Measurements from ENCODE around the gene REG3G. TPM values are rescaled to one million over a fixed set of nuclear protein-coding genes. Genes with fewer than 3 reads are reported as not detected.

Gene REG3G
- total and polyA plus RNA-seq, 4 donors: 0.13 to 0.96 (median 0.54) TPM

- no peaks in the 10 kb centered on the region for H3K9me3 ChIP-seq (ENCODE audit: control insufficient read depth, low read length)
- WGBS, 2 donors: 51 to 56% methylated on average over 2 of the region's 2 CpGs
- no peak for DNase-seq
Observed at GRCh38 chr2:78989051-78989450, 36.5 kb upstream of the REG3G start.

GRCh38 chr2:78992451-78992806 lies 33.1 kb upstream of the REG3G start:
- DNase-seq (no peak), ATAC-seq (ENCODE audit: low FRiP score) (no peak)
- Histone ChIP-seq H3K4me1 (ENCODE audit: control insufficient read depth in 1 of 2, insufficient read depth in 2 of 2, low read length in 2 of 2) (no peaks in the 10 kb centered on the region), H3K36me3 (ENCODE audit: control insufficient read depth in 1 of 2, insufficient read depth in 2 of 2, low read length in 1 of 2) (no peaks in the 10 kb centered on the region), H3K4me3 (ENCODE audit: low read length in 2 of 2) (no peak overlapping the region), H3K9me3 (ENCODE audit: control insufficient read depth, low read length) (no peaks in the 10 kb centered on the region), H3K27me3 (ENCODE audit: control insufficient read depth in 1 of 2, insufficient read depth in 2 of 2, low read length in 1 of 2) (peaks cover 0 to 2% of the 10 kb centered on the region in 2 donors), H3K27ac (ENCODE audit: low read depth in 1 of 2, low read length in 2 of 2) (no peak overlapping the region)
- WGBS, 2 donors: 17 to 21% methylated on average over 11 of the region's 11 CpGs
- intact Hi-C loops (cut with DNase I): no loop called here

More at GRCh38 chr2:78989051-78989450, 36.5 kb upstream of the REG3G start:
- Histone ChIP-seq H3K27ac (ENCODE audit: low read depth in 1 of 2, low read length in 2 of 2) (no peak overlapping the region), H3K4me3 (ENCODE audit: low read length in 2 of 2) (no peak overlapping the region), H3K27me3 (ENCODE audit: control insufficient read depth in 1 of 2, insufficient read depth in 2 of 2, low read length in 1 of 2) (no peaks in the 10 kb centered on the region), H3K36me3 (ENCODE audit: control insufficient read depth in 1 of 2, insufficient read depth in 2 of 2, low read length in 1 of 2) (no peaks in the 10 kb centered on the region), H3K4me1 (ENCODE audit: control insufficient read depth in 1 of 2, insufficient read depth in 2 of 2, low read length in 2 of 2) (no peaks in the 10 kb centered on the region)
- intact Hi-C loops (cut with DNase I): no loop called here
- no peak for ATAC-seq (ENCODE audit: low FRiP score)

GRCh38 chr2:78992807-78993517 lies 32.5 kb upstream of the REG3G start:
- peaks cover 0 to 2% of the 10 kb centered on the region in 2 donors for H3K27me3 ChIP-seq (ENCODE audit: control insufficient read depth in 1 of 2, insufficient read depth in 2 of 2, low read length in 1 of 2)
- 1 to 2% methylated on average over 44 to 45 of the region's 45 CpGs for WGBS, 2 donors
- ATAC-seq (ENCODE audit: low FRiP score) (no peak), DNase-seq (no peak)
- no peaks in the 10 kb centered on the region for H3K4me1 ChIP-seq (ENCODE audit: control insufficient read depth in 1 of 2, insufficient read depth in 2 of 2, low read length in 2 of 2)
- intact Hi-C loops (cut with DNase I): no loop called here
- H3K27ac ChIP-seq (ENCODE audit: low read depth in 1 of 2, low read length in 2 of 2): no peak overlapping the region
- H3K9me3 ChIP-seq (ENCODE audit: control insufficient read depth, low read length): no peaks in the 10 kb centered on the region
- no peaks in the 10 kb centered on the region for H3K36me3 ChIP-seq (ENCODE audit: control insufficient read depth in 1 of 2, insufficient read depth in 2 of 2, low read length in 1 of 2)
- no peak overlapping the region for H3K4me3 ChIP-seq (ENCODE audit: low read length in 2 of 2)

GRCh38 chr2:78993518-78994148 lies 31.9 kb upstream of the REG3G start:
- intact Hi-C loops (cut with DNase I): no loop called here
- Histone ChIP-seq H3K36me3 (ENCODE audit: control insufficient read depth in 1 of 2, insufficient read depth in 2 of 2, low read length in 1 of 2) (no peaks in the 10 kb centered on the region), H3K27me3 (ENCODE audit: control insufficient read depth in 1 of 2, insufficient read depth in 2 of 2, low read length in 1 of 2) (peaks cover 0 to 2% of the 10 kb centered on the region in 2 donors), H3K27ac (ENCODE audit: low read depth in 1 of 2, low read length in 2 of 2) (no peak overlapping the region), H3K4me1 (ENCODE audit: control insufficient read depth in 1 of 2, insufficient read depth in 2 of 2, low read length in 2 of 2) (no peaks in the 10 kb centered on the region), H3K4me3 (ENCODE audit: low read length in 2 of 2) (no peak overlapping the region), H3K9me3 (ENCODE audit: control insufficient read depth, low read length) (no peaks in the 10 kb centered on the region)
- WGBS, 2 donors: 20 to 29% methylated on average over 25 of the region's 25 CpGs
- DNase-seq: peak in 1 of 2 donors; percentile 40
- no peak for ATAC-seq (ENCODE audit: low FRiP score)

- DNase-seq (no peak), ATAC-seq (ENCODE audit: low FRiP score) (no peak)
- H3K36me3 ChIP-seq (ENCODE audit: control insufficient read depth in 1 of 2, insufficient read depth in 2 of 2, low read length in 1 of 2): no peaks in the 10 kb centered on the region
- no peaks in the 10 kb centered on the region for H3K4me1 ChIP-seq (ENCODE audit: control insufficient read depth in 1 of 2, insufficient read depth in 2 of 2, low read length in 2 of 2)
- H3K27ac ChIP-seq (ENCODE audit: low read depth in 1 of 2, low read length in 2 of 2): no peak overlapping the region
- no peaks in the 10 kb centered on the region for H3K9me3 ChIP-seq (ENCODE audit: control insufficient read depth, low read length)
- no peak overlapping the region for H3K4me3 ChIP-seq (ENCODE audit: low read length in 2 of 2)
- peaks cover 0 to 2% of the 10 kb centered on the region in 2 donors for H3K27me3 ChIP-seq (ENCODE audit: control insufficient read depth in 1 of 2, insufficient read depth in 2 of 2, low read length in 1 of 2)
- intact Hi-C loops (cut with DNase I): no loop called here
- 72 to 73% methylated on average over 1 of the region's 1 CpG for WGBS, 2 donors
Observed at GRCh38 chr2:78994789-78995188, 30.7 kb upstream of the REG3G start.

- no peaks in the 10 kb centered on the region for H3K36me3 ChIP-seq (ENCODE audit: control insufficient read depth in 1 of 2, insufficient read depth in 2 of 2, low read length in 1 of 2)
- H3K9me3 ChIP-seq (ENCODE audit: control insufficient read depth, low read length): no peaks in the 10 kb centered on the region
- ATAC-seq (ENCODE audit: low FRiP score) (peak; percentile 26), DNase-seq (no peak)
- no peaks in the 10 kb centered on the region for H3K4me1 ChIP-seq (ENCODE audit: control insufficient read depth in 1 of 2, insufficient read depth in 2 of 2, low read length in 2 of 2)
- H3K27me3 ChIP-seq (ENCODE audit: control insufficient read depth in 1 of 2, insufficient read depth in 2 of 2, low read length in 1 of 2): peaks cover 0 to 2% of the 10 kb centered on the region in 2 donors
- 48 to 51% methylated on average over 3 of the region's 3 CpGs for WGBS, 2 donors
- H3K27ac ChIP-seq (ENCODE audit: low read depth in 1 of 2, low read length in 2 of 2): no peak overlapping the region
- no peak overlapping the region for H3K4me3 ChIP-seq (ENCODE audit: low read length in 2 of 2)
- intact Hi-C loops (cut with DNase I): no loop called here
Observed at GRCh38 chr2:78999406-78999805, 26.1 kb upstream of the REG3G start.

GRCh38 chr2:79000008-79000576 lies 25.4 kb upstream of the REG3G start:
- WGBS, 2 donors: 54 to 71% methylated on average over 4 of the region's 4 CpGs

GRCh38 chr2:79001285-79001684 lies 24.2 kb upstream of the REG3G start:
- no peaks in the 10 kb centered on the region for H3K36me3 ChIP-seq (ENCODE audit: control insufficient read depth in 1 of 2, insufficient read depth in 2 of 2, low read length in 1 of 2)
- ATAC-seq (ENCODE audit: low FRiP score): no peak
- WGBS, 2 donors: 86 to 91% methylated on average over 1 of the region's 1 CpG
- H3K27ac ChIP-seq (ENCODE audit: low read depth in 1 of 2, low read length in 2 of 2): no peak overlapping the region
- no peaks in the 10 kb centered on the region for H3K27me3 ChIP-seq (ENCODE audit: control insufficient read depth in 1 of 2, insufficient read depth in 2 of 2, low read length in 1 of 2)
- no peaks in the 10 kb centered on the region for H3K9me3 ChIP-seq (ENCODE audit: control insufficient read depth, low read length)
- no peak for DNase-seq
- intact Hi-C loops (cut with DNase I): no loop called here
- no peak overlapping the region for H3K4me3 ChIP-seq (ENCODE audit: low read length in 2 of 2)
- no peaks in the 10 kb centered on the region for H3K4me1 ChIP-seq (ENCODE audit: control insufficient read depth in 1 of 2, insufficient read depth in 2 of 2, low read length in 2 of 2)

More at GRCh38 chr2:79000008-79000576, 25.4 kb upstream of the REG3G start:
- Histone ChIP-seq H3K4me1 (ENCODE audit: control insufficient read depth in 1 of 2, insufficient read depth in 2 of 2, low read length in 2 of 2) (no peaks in the 10 kb centered on the region), H3K4me3 (ENCODE audit: low read length in 2 of 2) (no peak overlapping the region), H3K27me3 (ENCODE audit: control insufficient read depth in 1 of 2, insufficient read depth in 2 of 2, low read length in 1 of 2) (no peaks in the 10 kb centered on the region), H3K36me3 (ENCODE audit: control insufficient read depth in 1 of 2, insufficient read depth in 2 of 2, low read length in 1 of 2) (no peaks in the 10 kb centered on the region), H3K27ac (ENCODE audit: low read depth in 1 of 2, low read length in 2 of 2) (no peak overlapping the region), H3K9me3 (ENCODE audit: control insufficient read depth, low read length) (no peaks in the 10 kb centered on the region)
- ATAC-seq (ENCODE audit: low FRiP score) (peak; percentile 12), DNase-seq (no peak)
- intact Hi-C loops (cut with DNase I): no loop called here

GRCh38 chr2:79004680-79005079 lies 20.8 kb upstream of the REG3G start:
- Histone ChIP-seq H3K9me3 (ENCODE audit: control insufficient read depth, low read length) (no peaks in the 10 kb centered on the region), H3K4me3 (ENCODE audit: low read length in 2 of 2) (no peak overlapping the region), H3K27ac (ENCODE audit: low read depth in 1 of 2, low read length in 2 of 2) (no peak overlapping the region), H3K4me1 (ENCODE audit: control insufficient read depth in 1 of 2, insufficient read depth in 2 of 2, low read length in 2 of 2) (no peaks in the 10 kb centered on the region), H3K27me3 (ENCODE audit: control insufficient read depth in 1 of 2, insufficient read depth in 2 of 2, low read length in 1 of 2) (no peaks in the 10 kb centered on the region), H3K36me3 (ENCODE audit: control insufficient read depth in 1 of 2, insufficient read depth in 2 of 2, low read length in 1 of 2) (no peaks in the 10 kb centered on the region)
- intact Hi-C loops (cut with DNase I): no loop called here
- ATAC-seq (ENCODE audit: low FRiP score) (no peak), DNase-seq (no peak)
- WGBS, 2 donors: 37 to 38% methylated on average over 5 of the region's 5 CpGs
